Sigmoid colon (tissue), 7 donors: ENCODE data around the gene ADAM8. TPM values are rescaled to one million over a fixed set of nuclear protein-coding genes. Genes with fewer than 3 reads are reported as not detected.

Experiments
- DNase-seq: peaks from one replicate; pipeline ENCODE4 v3.0.0-alpha.2; 2019
- H3K27ac ChIP-seq, 4 donors: fragments of 200-600 bp; sonication (generic); one replicate each; pipeline ENCODE4 v1.5.1; 2016 to 2019; ENCODE audit warnings: mild to moderate bottlenecking in 1 of 4
- H3K27me3 ChIP-seq, 3 donors: fragments of 200-600 bp; sonication (generic); one replicate each; pipeline ENCODE4 v1.5.1; 2019; ENCODE audit warnings: mild to moderate bottlenecking in 1 of 3
- H3K36me3 ChIP-seq, 4 donors: fragments of 200-600 bp; sonication (generic); one replicate each; pipeline ENCODE4 v1.5.1; 2016 to 2019
- H3K4me1 ChIP-seq, 4 donors: fragments of 200-600 bp; sonication (generic); one replicate each; pipeline ENCODE4 v1.5.1; 2017 to 2019
- H3K4me3 ChIP-seq, 4 donors: fragments of 200-600 bp; sonication (generic); one replicate each; pipeline ENCODE4 v1.5.1; 2017 to 2019; ENCODE audit warnings: mild to moderate bottlenecking in 2 of 4, moderate library complexity in 1 of 4
- H3K9me3 ChIP-seq, 4 donors: fragments of 200-600 bp in 3 of 4; sonication (generic) in 3 of 4; one replicate each; pipeline versions ENCODE4 v1.5.1 to v1.6.1; 2013 to 2019
- EP300 ChIP-seq, 4 donors: sonication (generic); formaldehyde crosslinking; IDR thresholded peaks; one replicate each; pipeline ENCODE4 v1.6.1; 2017; ENCODE audit warnings: antibody characterized with exemption in 4 of 4
- POLR2A ChIP-seq, 2 donors: fragments of 450-650 bp; IDR thresholded peaks; one replicate each; pipeline ENCODE4 v1.6.1; 2016; ENCODE audit warnings: antibody characterized with exemption in 2 of 2, mild to moderate bottlenecking in 2 of 2, moderate library complexity in 2 of 2
- POLR2AphosphoS5 ChIP-seq, 4 donors: sonication (generic); formaldehyde crosslinking; IDR thresholded peaks; one replicate each; pipeline ENCODE4 v1.6.1; 2017; ENCODE audit warnings: antibody characterized with exemption in 4 of 4
- WGBS, 2 donors: extraction: QIAGEN DNeasy Blood & Tissue Kit; methylation state at CpG; one replicate each; pipeline ENCODE4 v1.1.7; 2013; 5-methylcytosine and 5-hydroxymethylcytosine counted together
- intact Hi-C: fragments of 100-400 bp; cut with DNase I; formaldehyde crosslinking; loops from one replicate; pipeline ENCODE4 v1.15.1; 2023
- polyA plus RNA-seq, 3 donors: library from polyadenylated mRNA; stranded (reverse); fragments of 200-250 nt; gene quantifications; one replicate each; pipeline ENCODE4 v1.2.3, GENCODE V29; 2013
- total RNA-seq, 4 donors: library from RNA; depleted of rRNA; stranded (reverse); fragments of >200 nt; gene quantifications; one replicate each; pipeline ENCODE4 v1.1.0, GENCODE V29; 2016
- TF ChIP-seq, protein P1 (sequence below), 4 experiments: fragments of 450-650 bp in 3 of 4; fragments of 200-600 bp in 1 of 4; IDR thresholded peaks; one replicate each; pipeline ENCODE4 v1.5.1; 2016 to 2019; ENCODE audit warnings: antibody characterized with exemption in 4 of 4, mild to moderate bottlenecking in 3 of 4, moderate library complexity in 2 of 4
- donor health status: healthy with polysubstance abuse.
- donor health status: Bipolar disorder and iron deficiency.
- donor health status: healthy.

Gene ADAM8
- total and polyA plus RNA-seq, 7 donors: 0.36 to 8.9 (median 1.2) TPM

DNA sequence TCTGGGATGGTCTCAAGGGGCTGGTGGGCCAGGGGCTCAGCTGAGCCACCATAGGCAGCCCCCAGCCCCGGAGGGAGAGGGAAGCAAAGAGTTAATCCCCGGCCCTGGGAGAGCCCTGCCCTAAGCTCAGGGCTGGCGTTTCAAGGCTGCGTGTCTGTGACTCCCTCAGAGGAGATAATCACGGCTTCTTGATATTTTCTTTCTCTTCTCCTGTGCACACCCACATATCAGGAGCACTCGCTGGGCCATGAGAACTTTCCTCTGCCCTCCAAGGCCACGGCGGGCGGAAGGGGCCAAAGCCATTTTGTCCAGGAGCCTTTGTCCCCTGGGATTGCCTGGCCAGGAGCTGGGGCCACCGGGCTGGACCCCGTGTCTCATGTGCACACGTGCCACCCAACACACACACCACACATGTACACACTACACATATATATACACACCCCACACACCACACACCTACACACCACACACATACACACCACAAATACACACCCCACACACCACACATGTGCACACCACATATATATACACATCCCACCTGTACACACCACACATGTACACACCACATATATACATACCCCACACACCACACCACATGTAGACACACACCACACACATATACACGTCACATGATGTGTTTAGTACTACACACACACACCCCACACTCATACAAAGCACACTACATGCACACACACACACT lies 22.1 kb downstream of the ADAM8 start:
- 58 to 74% methylated on average over 13 of the region's 13 CpGs for WGBS, 2 donors
- Histone ChIP-seq H3K27me3 (peaks cover 0 to 32% (median 1%) of the 10 kb centered on the region in 3 donors), H3K9me3 (no peaks in the 10 kb centered on the region), H3K4me1 (peaks cover 0 to 13% (median 11%) of the 10 kb centered on the region in 4 donors), H3K36me3 (no peaks in the 10 kb centered on the region), H3K27ac (no peak overlapping the region), H3K4me3 (no peak overlapping the region)
- TF ChIP-seq, protein P1, sequence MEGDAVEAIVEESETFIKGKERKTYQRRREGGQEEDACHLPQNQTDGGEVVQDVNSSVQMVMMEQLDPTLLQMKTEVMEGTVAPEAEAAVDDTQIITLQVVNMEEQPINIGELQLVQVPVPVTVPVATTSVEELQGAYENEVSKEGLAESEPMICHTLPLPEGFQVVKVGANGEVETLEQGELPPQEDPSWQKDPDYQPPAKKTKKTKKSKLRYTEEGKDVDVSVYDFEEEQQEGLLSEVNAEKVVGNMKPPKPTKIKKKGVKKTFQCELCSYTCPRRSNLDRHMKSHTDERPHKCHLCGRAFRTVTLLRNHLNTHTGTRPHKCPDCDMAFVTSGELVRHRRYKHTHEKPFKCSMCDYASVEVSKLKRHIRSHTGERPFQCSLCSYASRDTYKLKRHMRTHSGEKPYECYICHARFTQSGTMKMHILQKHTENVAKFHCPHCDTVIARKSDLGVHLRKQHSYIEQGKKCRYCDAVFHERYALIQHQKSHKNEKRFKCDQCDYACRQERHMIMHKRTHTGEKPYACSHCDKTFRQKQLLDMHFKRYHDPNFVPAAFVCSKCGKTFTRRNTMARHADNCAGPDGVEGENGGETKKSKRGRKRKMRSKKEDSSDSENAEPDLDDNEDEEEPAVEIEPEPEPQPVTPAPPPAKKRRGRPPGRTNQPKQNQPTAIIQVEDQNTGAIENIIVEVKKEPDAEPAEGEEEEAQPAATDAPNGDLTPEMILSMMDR (IDR thresholded peaks at IDR 0.05): no peak
- TF ChIP-seq POLR2AphosphoS5 (IDR thresholded peaks at IDR 0.05) (no peak), POLR2A (IDR thresholded peaks at IDR 0.05) (no peak), EP300 (IDR thresholded peaks at IDR 0.05) (no peak)
- no peak for DNase-seq
- intact Hi-C loops: no loop called here

DNA sequence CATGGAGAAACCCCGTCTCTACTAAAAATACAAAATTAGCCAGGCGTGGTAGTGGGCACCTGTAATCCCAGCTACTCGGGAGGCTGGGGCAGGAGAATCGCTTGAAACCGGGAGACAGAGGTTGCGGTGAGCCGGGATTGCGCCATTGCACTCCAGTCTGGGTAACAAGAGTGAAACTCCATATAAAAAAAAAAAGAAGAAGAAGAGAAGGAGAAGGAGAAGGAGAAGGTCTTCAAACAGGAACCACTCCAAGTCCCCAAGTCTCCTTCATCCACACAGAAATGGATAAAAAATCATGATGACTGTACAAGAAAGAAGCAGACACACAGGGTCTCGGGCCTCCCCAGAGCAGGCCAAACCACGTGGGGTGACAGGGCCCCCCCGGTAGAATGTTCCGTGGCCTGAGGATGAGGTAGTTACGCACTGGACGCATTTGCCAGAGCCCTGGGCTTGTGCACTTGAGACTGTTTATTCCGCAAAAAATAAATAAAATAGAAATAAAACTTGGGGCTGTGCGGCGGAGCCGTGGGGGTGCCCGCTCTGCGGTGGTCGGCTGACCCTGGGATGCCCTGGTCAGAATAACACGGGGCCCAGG lies 23.2 kb downstream of the ADAM8 start:
- no peak overlapping the region for H3K27ac ChIP-seq
- peaks cover 0 to 42% (median 8%) of the 10 kb centered on the region in 3 donors for H3K27me3 ChIP-seq
- no peaks in the 10 kb centered on the region for H3K9me3 ChIP-seq
- TF ChIP-seq POLR2A (IDR thresholded peaks at IDR 0.05) (no peak), EP300 (IDR thresholded peaks at IDR 0.05) (no peak), POLR2AphosphoS5 (IDR thresholded peaks at IDR 0.05) (no peak)
- TF ChIP-seq, protein P1 (IDR thresholded peaks at IDR 0.05): no peak
- no peak for DNase-seq
- WGBS, 2 donors: 78 to 79% methylated on average over 22 of the region's 22 CpGs
- peaks cover 0 to 13% (median 11%) of the 10 kb centered on the region in 4 donors for H3K4me1 ChIP-seq
- H3K4me3 ChIP-seq: no peak overlapping the region
- intact Hi-C loops: no loop called here
- H3K36me3 ChIP-seq: no peaks in the 10 kb centered on the region

DNA sequence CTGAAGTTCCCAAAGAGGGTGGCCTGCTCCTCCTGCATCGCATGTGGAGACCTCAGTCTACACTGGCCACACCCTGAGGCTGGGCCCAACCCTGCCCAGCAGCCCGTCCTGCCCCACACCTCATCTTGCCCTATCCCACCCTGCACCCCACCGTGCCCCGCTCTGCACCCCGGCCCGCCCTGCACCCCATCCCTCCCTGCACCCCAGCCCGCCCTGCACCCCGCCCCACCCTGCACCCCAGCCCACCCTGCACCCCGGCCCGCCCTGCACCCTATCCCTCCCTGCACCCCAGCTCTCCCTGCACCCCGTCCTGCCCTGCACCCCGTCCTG lies 24.5 kb downstream of the ADAM8 start:
- 66 to 85% methylated on average over 12 of the region's 12 CpGs for WGBS, 2 donors
- Histone ChIP-seq H3K36me3 (no peaks in the 10 kb centered on the region), H3K27ac (no peak overlapping the region), H3K9me3 (no peaks in the 10 kb centered on the region), H3K4me3 (no peak overlapping the region), H3K27me3 (peaks cover 0 to 47% (median 19%) of the 10 kb centered on the region in 3 donors), H3K4me1 (peaks cover 0 to 1% (median under 1%) of the 10 kb centered on the region in 4 donors)
- intact Hi-C loops: no loop called here
- DNase-seq: no peak
- TF ChIP-seq, protein P1 (IDR thresholded peaks at IDR 0.05): no peak
- TF ChIP-seq POLR2A (IDR thresholded peaks at IDR 0.05) (no peak), POLR2AphosphoS5 (IDR thresholded peaks at IDR 0.05) (no peak), EP300 (IDR thresholded peaks at IDR 0.05) (no peak)

DNA sequence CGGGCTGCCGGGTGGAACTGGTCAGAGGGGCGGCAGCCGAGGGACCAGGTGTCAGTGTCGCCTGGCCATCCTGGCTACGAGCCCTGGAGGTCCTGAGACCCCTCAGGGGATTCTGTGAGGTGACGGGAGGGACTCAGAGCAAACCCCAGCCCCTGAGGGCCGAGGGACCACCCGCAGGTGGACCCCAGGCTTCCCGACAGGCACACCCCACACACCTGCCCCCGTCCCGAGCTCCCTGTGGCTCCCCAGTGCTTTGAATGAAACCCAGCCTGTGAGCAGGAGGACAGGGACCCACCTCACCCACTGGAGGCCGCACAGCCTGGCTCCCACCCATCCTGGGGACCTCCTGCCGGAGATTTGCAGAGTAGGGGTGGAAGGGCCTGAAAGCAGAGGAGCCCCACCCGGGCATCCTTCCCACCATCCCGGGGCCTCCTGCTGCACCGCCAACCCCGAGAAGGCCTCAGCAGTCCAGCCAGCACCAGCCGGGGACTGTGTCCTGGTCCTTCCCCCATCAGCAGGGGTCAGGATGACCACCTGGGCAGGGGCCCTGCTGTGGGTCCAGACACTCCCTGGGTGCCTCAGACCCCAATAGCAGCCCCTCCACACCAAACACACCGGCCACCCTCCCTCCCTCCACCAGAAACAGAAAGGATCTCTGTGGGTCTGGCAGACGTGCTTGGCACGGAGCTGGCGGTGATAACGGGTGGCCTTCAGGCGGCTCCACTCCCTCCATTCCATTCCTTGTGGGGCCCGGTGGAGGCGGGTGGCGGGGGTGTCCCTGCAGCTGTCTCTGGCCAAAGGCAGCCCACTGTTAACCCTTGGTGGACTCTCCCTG lies 25.1 kb downstream of the ADAM8 start:
- H3K36me3 ChIP-seq: no peaks in the 10 kb centered on the region
- no peak for DNase-seq
- 52 to 75% methylated on average over 28 of the region's 28 CpGs for WGBS, 2 donors
- H3K9me3 ChIP-seq: no peaks in the 10 kb centered on the region
- TF ChIP-seq, protein P1 (IDR thresholded peaks at IDR 0.05): no peak
- TF ChIP-seq POLR2A (IDR thresholded peaks at IDR 0.05) (no peak), EP300 (IDR thresholded peaks at IDR 0.05) (no peak), POLR2AphosphoS5 (IDR thresholded peaks at IDR 0.05) (no peak)
- no peaks in the 10 kb centered on the region for H3K4me1 ChIP-seq
- intact Hi-C loops: no loop called here
- no peak overlapping the region for H3K27ac ChIP-seq
- peaks cover 0 to 51% (median 24%) of the 10 kb centered on the region in 3 donors for H3K27me3 ChIP-seq
- no peak overlapping the region for H3K4me3 ChIP-seq
